WTC11 (cell line): ENCODE measurements around the gene CSNK1G1. TPM values are rescaled to one million over a fixed set of nuclear protein-coding genes. Genes with fewer than 3 reads are reported as not detected.
A peak's percentile ranks its signal among the peaks of the same experiment; 100 is the strongest.

Experiments used
- ATAC-seq: fragments of 200-7000 bp; cut with Tn5 transposase; 2 replicates; pipeline ENCODE4 v1.10.0; 2021; ENCODE audit warnings: mild to moderate bottlenecking, moderate library complexity
- CTCF ChIA-PET: fragments of 300-600 bp; sonication (Branson Sonifier 250); formaldehyde crosslinking; loops from one replicate; lab custom pipeline; 2021; ENCODE audit warnings: antibody characterized with exemption; lab: Charles Lee
- POLR2A ChIA-PET: fragments of 350-600 bp; sonication (Branson Sonifier 250); formaldehyde crosslinking; loops from one replicate; lab custom pipeline; 2021; ENCODE audit warnings: antibody characterized with exemption; lab: Charles Lee
- DNase-seq: peaks from one replicate; pipeline ENCODE4 v3.0.0; 2021; ENCODE audit warnings: low spot score
- H3K27ac Mint-ChIP-seq: 2 replicates; pipeline ENCODE4 v1.8.0; 2021; ENCODE audit warnings: mixed read lengths
- H3K27me3 Mint-ChIP-seq: 2 replicates; pipeline ENCODE4 v1.8.0; 2021; ENCODE audit warnings: low read depth, mild to moderate bottlenecking, moderate library complexity, mixed read lengths
- H3K36me3 Mint-ChIP-seq: 2 replicates; pipeline ENCODE4 v1.8.0; 2021; ENCODE audit warnings: mixed read lengths
- H3K4me1 Mint-ChIP-seq: 2 replicates; pipeline ENCODE4 v1.8.0; 2022; ENCODE audit warnings: mixed read lengths
- H3K4me3 Mint-ChIP-seq: 2 replicates; pipeline ENCODE4 v1.8.0; 2021; ENCODE audit warnings: mild to moderate bottlenecking, moderate library complexity, mixed read lengths
- H3K9me3 Mint-ChIP-seq: 2 replicates; pipeline ENCODE4 v1.8.0; 2021; ENCODE audit warnings: mixed read lengths
- CDX4 ChIP-seq: fragments of 250-450 bp; sonication (Bioruptor Pico); IDR thresholded peaks from 2 replicates; pipeline ENCODE4 v1.9.0; 2021; ENCODE audit warnings: moderate library complexity, mild to moderate bottlenecking, inconsistent platforms, borderline replicate concordance
- CREM ChIP-seq: sonication (generic); formaldehyde crosslinking; IDR thresholded peaks from 2 replicates; pipeline ENCODE4 v1.8.1; 2022; ENCODE audit warnings: mild to moderate bottlenecking, missing genetic modification reagents, moderate library complexity
- ESRRA ChIP-seq: sonication (generic); formaldehyde crosslinking; IDR thresholded peaks from 2 replicates; pipeline ENCODE4 v1.8.1; 2022; ENCODE audit warnings: mild to moderate bottlenecking, missing genetic modification reagents, borderline replicate concordance
- FOXJ3 ChIP-seq: sonication (generic); formaldehyde crosslinking; IDR thresholded peaks from 2 replicates; pipeline ENCODE4 v1.9.0; 2021; ENCODE audit warnings: missing genetic modification reagents, mild to moderate bottlenecking, borderline replicate concordance
- HMGA2 ChIP-seq: fragments of 250-450 bp; sonication (Bioruptor Pico); IDR thresholded peaks from 2 replicates; pipeline ENCODE4 v1.4.0; 2021; ENCODE audit warnings: mild to moderate bottlenecking, moderate library complexity
- JAZF1 ChIP-seq: fragments of 250-450 bp; sonication (Bioruptor Pico); IDR thresholded peaks from 2 replicates; pipeline ENCODE4 v1.9.0; 2021; ENCODE audit warnings: moderate library complexity, mild to moderate bottlenecking, inconsistent platforms
- RORB ChIP-seq: fragments of 250-450 bp; sonication (Bioruptor Pico); IDR thresholded peaks from 2 replicates; pipeline ENCODE4 v1.9.0; 2021; ENCODE audit warnings: mild to moderate bottlenecking
- SMAD3 ChIP-seq: sonication (generic); formaldehyde crosslinking; IDR thresholded peaks from 2 replicates; pipeline ENCODE4 v1.8.0; 2022; ENCODE audit warnings: missing genetic modification reagents, mild to moderate bottlenecking, borderline replicate concordance
- SOX15 ChIP-seq: fragments of 250-450 bp; sonication (Bioruptor Pico); IDR thresholded peaks from 2 replicates; pipeline ENCODE4 v1.9.0; 2021; ENCODE audit warnings: mild to moderate bottlenecking
- ZMAT4 ChIP-seq: fragments of 250-450 bp; sonication (Bioruptor Pico); IDR thresholded peaks from 2 replicates; pipeline ENCODE4 v1.9.0; 2021; ENCODE audit warnings: mild to moderate bottlenecking
- ZNF121 ChIP-seq: sonication (generic); formaldehyde crosslinking; IDR thresholded peaks from 2 replicates; pipeline ENCODE4 v1.8.0; 2023; ENCODE audit warnings: missing genetic modification reagents
- ZNF138 ChIP-seq: sonication (generic); formaldehyde crosslinking; conservative IDR thresholded peaks from 2 replicates; pipeline ENCODE4 v1.8.1; 2022; ENCODE audit warnings: mild to moderate bottlenecking, moderate library complexity, missing genetic modification reagents
- ZNF219 ChIP-seq: sonication (generic); formaldehyde crosslinking; IDR thresholded peaks from 2 replicates; pipeline ENCODE4 v1.8.0; 2023; ENCODE audit warnings: missing genetic modification reagents, mild to moderate bottlenecking, borderline replicate concordance
- total RNA-seq: library from RNA; stranded (reverse); gene quantifications from 3 replicates; pipeline ENCODE4 v1.2.3, GENCODE V29; 2021
- TF ChIP-seq, protein P1 (sequence below): sonication (generic); formaldehyde crosslinking; IDR thresholded peaks from 2 replicates; pipeline ENCODE4 v1.8.1; 2023; ENCODE audit warnings: mild to moderate bottlenecking, missing genetic modification reagents, moderate library complexity
- TF ChIP-seq, protein P2 (sequence below): sonication (generic); formaldehyde crosslinking; IDR thresholded peaks from 2 replicates; pipeline ENCODE4 v1.8.0; 2022; ENCODE audit warnings: missing genetic modification reagents
- TF ChIP-seq, protein P3 (sequence below): sonication (generic); formaldehyde crosslinking; IDR thresholded peaks from 2 replicates; pipeline ENCODE4 v1.8.1; 2023; ENCODE audit warnings: mild to moderate bottlenecking, missing genetic modification reagents, moderate library complexity
- TF ChIP-seq, protein P4 (sequence below): sonication (generic); formaldehyde crosslinking; IDR thresholded peaks from 2 replicates; pipeline ENCODE4 v1.8.0; 2022; ENCODE audit warnings: mild to moderate bottlenecking, missing genetic modification reagents
- TF ChIP-seq, protein P5 (sequence below): fragments of 250-450 bp; sonication (Bioruptor Pico); IDR thresholded peaks from 2 replicates; pipeline ENCODE4 v1.9.0; 2021; ENCODE audit warnings: mild to moderate bottlenecking, borderline replicate concordance

CSNK1G1 gene
- total RNA-seq, 1 experiment from 2014 or later = 19.3 TPM

- no peak for TF ChIP-seq CDX4 (CRISPR knock-in tag)
- no peak for TF ChIP-seq ESRRA (CRISPR knock-in tag)
- TF ChIP-seq CREM (CRISPR knock-in tag) = no peak
- no peak for TF ChIP-seq ZNF138 (CRISPR knock-in tag)
- TF ChIP-seq, protein P1, sequence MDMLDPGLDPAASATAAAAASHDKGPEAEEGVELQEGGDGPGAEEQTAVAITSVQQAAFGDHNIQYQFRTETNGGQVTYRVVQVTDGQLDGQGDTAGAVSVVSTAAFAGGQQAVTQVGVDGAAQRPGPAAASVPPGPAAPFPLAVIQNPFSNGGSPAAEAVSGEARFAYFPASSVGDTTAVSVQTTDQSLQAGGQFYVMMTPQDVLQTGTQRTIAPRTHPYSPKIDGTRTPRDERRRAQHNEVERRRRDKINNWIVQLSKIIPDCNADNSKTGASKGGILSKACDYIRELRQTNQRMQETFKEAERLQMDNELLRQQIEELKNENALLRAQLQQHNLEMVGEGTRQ (CRISPR knock-in tag) = no peak
- no peak for TF ChIP-seq FOXJ3 (CRISPR knock-in tag)
- no peak for TF ChIP-seq JAZF1 (CRISPR knock-in tag)
Observed at GRCh38 chr15:64344651-64345294, 11.2 kb downstream of the CSNK1G1 start (continued).

DNA sequence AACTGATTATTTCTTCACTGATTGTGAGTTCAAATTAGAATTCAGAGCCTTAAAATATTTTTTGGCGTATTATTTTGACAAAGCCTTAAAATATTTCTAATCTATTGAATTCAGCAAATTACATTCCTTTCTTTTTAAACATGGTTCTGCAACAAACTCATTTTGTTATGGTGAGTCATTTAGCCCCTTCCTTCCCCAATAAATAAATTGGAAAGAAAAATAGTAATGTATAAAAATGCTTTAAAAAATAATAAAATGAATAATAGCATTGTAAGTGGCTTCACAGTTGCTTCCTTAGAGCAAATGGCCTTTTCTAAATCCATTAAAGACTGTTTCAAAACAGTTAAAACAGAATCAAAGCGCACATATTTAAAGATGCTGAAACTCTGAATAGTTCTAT is 12.1 kb downstream of the CSNK1G1 start:
- POLR2A ChIA-PET = no interaction called here
- no peaks in the 10 kb centered on the region for H3K27me3 Mint-ChIP-seq
- CTCF ChIA-PET = no interaction called here

DNA sequence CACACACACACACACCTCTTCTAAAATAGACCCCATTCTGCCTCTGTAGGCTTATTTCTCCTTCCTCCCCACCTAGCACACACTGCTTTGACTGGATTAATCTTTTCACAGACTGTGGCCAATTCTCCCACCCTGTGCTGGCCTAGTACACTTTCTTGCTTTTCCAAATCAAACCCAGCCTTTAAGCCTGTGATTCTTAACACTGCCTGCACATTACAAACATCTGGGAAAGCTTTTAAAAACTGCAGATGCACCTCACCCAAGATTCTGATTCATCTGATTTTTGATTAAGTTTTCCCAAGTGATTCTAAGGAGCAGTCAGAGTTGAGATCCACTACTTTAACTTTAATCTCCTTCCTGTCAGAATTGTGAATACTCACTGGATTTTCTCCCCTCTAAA is 12.8 kb downstream of the CSNK1G1 start:
- H3K27me3 Mint-ChIP-seq = no peaks in the 10 kb centered on the region
- no peaks in the 10 kb centered on the region for H3K9me3 Mint-ChIP-seq
- ChIA-PET CTCF (no interaction called here), POLR2A (no interaction called here)
- peaks cover 15% of the 10 kb centered on the region for H3K4me1 Mint-ChIP-seq
- peak overlapping the region; percentile 84 for H3K27ac Mint-ChIP-seq
- DNase-seq (no peak), ATAC-seq (no peak)
- H3K36me3 Mint-ChIP-seq = peaks cover 6% of the 10 kb centered on the region; the same call in 1 of the 2 replicates
- no peak overlapping the region for H3K4me3 Mint-ChIP-seq
- TF ChIP-seq, protein P2, sequence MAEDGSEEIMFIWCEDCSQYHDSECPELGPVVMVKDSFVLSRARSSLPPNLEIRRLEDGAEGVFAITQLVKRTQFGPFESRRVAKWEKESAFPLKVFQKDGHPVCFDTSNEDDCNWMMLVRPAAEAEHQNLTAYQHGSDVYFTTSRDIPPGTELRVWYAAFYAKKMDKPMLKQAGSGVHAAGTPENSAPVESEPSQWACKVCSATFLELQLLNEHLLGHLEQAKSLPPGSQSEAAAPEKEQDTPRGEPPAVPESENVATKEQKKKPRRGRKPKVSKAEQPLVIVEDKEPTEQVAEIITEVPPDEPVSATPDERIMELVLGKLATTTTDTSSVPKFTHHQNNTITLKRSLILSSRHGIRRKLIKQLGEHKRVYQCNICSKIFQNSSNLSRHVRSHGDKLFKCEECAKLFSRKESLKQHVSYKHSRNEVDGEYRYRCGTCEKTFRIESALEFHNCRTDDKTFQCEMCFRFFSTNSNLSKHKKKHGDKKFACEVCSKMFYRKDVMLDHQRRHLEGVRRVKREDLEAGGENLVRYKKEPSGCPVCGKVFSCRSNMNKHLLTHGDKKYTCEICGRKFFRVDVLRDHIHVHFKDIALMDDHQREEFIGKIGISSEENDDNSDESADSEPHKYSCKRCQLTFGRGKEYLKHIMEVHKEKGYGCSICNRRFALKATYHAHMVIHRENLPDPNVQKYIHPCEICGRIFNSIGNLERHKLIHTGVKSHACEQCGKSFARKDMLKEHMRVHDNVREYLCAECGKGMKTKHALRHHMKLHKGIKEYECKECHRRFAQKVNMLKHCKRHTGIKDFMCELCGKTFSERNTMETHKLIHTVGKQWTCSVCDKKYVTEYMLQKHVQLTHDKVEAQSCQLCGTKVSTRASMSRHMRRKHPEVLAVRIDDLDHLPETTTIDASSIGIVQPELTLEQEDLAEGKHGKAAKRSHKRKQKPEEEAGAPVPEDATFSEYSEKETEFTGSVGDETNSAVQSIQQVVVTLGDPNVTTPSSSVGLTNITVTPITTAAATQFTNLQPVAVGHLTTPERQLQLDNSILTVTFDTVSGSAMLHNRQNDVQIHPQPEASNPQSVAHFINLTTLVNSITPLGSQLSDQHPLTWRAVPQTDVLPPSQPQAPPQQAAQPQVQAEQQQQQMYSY = no peak
- TF ChIP-seq RORB (no peak), SMAD3 (CRISPR knock-in tag) (no peak), ZNF121 (no peak), HMGA2 (CRISPR knock-in tag) (no peak), SOX15 (CRISPR knock-in tag) (no peak), ZMAT4 (CRISPR knock-in tag) (no peak), ZNF219 (CRISPR knock-in tag) (no peak)
- TF ChIP-seq, protein P3, sequence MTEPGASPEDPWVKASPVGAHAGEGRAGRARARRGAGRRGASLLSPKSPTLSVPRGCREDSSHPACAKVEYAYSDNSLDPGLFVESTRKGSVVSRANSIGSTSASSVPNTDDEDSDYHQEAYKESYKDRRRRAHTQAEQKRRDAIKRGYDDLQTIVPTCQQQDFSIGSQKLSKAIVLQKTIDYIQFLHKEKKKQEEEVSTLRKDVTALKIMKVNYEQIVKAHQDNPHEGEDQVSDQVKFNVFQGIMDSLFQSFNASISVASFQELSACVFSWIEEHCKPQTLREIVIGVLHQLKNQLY (CRISPR knock-in tag) = no peak

More for the DNA sequence above, 12.1 kb downstream of the CSNK1G1 start:
- ATAC-seq = no peak
- H3K4me1 Mint-ChIP-seq = peaks cover 15% of the 10 kb centered on the region
- peaks cover 6% of the 10 kb centered on the region; the same call in 1 of the 2 replicates for H3K36me3 Mint-ChIP-seq
- H3K27ac Mint-ChIP-seq = no peak overlapping the region
- DNase-seq = no peak
- TF ChIP-seq, protein P4, sequence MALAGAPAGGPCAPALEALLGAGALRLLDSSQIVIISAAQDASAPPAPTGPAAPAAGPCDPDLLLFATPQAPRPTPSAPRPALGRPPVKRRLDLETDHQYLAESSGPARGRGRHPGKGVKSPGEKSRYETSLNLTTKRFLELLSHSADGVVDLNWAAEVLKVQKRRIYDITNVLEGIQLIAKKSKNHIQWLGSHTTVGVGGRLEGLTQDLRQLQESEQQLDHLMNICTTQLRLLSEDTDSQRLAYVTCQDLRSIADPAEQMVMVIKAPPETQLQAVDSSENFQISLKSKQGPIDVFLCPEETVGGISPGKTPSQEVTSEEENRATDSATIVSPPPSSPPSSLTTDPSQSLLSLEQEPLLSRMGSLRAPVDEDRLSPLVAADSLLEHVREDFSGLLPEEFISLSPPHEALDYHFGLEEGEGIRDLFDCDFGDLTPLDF = no peak
- no peak for TF ChIP-seq SOX15 (CRISPR knock-in tag)
- TF ChIP-seq ZNF121 = no peak
- TF ChIP-seq, protein P5, sequence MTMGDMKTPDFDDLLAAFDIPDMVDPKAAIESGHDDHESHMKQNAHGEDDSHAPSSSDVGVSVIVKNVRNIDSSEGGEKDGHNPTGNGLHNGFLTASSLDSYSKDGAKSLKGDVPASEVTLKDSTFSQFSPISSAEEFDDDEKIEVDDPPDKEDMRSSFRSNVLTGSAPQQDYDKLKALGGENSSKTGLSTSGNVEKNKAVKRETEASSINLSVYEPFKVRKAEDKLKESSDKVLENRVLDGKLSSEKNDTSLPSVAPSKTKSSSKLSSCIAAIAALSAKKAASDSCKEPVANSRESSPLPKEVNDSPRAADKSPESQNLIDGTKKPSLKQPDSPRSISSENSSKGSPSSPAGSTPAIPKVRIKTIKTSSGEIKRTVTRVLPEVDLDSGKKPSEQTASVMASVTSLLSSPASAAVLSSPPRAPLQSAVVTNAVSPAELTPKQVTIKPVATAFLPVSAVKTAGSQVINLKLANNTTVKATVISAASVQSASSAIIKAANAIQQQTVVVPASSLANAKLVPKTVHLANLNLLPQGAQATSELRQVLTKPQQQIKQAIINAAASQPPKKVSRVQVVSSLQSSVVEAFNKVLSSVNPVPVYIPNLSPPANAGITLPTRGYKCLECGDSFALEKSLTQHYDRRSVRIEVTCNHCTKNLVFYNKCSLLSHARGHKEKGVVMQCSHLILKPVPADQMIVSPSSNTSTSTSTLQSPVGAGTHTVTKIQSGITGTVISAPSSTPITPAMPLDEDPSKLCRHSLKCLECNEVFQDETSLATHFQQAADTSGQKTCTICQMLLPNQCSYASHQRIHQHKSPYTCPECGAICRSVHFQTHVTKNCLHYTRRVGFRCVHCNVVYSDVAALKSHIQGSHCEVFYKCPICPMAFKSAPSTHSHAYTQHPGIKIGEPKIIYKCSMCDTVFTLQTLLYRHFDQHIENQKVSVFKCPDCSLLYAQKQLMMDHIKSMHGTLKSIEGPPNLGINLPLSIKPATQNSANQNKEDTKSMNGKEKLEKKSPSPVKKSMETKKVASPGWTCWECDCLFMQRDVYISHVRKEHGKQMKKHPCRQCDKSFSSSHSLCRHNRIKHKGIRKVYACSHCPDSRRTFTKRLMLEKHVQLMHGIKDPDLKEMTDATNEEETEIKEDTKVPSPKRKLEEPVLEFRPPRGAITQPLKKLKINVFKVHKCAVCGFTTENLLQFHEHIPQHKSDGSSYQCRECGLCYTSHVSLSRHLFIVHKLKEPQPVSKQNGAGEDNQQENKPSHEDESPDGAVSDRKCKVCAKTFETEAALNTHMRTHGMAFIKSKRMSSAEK (CRISPR knock-in tag) = no peak
- H3K4me3 Mint-ChIP-seq = no peak overlapping the region
- no peaks in the 10 kb centered on the region for H3K9me3 Mint-ChIP-seq
